ENCODE results near the gene CTNNA3. TPM values are rescaled to one million over a fixed set of nuclear protein-coding genes. Genes with fewer than 3 reads are reported as not detected.

Gene CTNNA3
- total RNA-seq, 4 donors from 2014 or later = 14.3 to 49.5 (median 24.2) TPM

DNA sequence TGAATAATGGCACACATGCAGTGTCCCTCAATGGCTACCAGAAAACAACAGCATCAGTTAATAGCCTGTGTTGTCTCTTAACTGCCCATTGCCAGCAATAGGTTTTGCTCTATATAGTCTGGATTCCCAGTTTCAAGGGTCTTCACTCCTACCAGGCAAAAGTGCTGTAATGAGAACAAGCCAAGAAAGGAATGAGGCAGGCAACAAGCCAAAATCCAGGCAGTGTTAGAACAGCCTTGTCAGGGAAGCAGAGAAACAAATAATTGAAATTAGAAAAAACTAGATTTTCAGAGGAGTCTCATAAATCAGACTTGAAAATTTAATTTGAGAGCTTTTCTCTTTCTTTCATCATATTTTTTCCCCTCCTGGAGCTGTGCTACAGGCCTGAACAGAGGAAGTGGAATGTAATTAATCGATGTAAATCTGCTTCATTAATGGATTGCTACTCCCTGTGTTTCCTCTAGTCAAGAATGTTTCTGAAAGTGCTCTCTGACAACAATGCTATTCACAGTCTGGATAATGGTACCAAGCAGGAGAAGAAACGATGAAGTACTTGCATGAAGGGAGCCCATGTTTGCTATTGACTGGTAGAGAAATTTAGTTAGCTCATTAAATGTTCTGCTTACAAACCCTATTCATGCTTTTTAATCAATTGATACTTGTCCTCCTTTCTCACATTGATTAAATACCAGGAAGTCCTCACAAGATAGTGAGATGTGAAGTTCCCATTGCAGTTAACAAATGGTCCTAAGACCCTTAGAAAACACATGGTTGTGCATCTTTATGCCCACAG lies 972.2 kb downstream of the CTNNA3 start:
- H3K4me3 ChIP-seq = no peak overlapping the region
- no peak for TF ChIP-seq POLR2A (IDR thresholded peaks at IDR 0.05)
- TF ChIP-seq, protein P1, sequence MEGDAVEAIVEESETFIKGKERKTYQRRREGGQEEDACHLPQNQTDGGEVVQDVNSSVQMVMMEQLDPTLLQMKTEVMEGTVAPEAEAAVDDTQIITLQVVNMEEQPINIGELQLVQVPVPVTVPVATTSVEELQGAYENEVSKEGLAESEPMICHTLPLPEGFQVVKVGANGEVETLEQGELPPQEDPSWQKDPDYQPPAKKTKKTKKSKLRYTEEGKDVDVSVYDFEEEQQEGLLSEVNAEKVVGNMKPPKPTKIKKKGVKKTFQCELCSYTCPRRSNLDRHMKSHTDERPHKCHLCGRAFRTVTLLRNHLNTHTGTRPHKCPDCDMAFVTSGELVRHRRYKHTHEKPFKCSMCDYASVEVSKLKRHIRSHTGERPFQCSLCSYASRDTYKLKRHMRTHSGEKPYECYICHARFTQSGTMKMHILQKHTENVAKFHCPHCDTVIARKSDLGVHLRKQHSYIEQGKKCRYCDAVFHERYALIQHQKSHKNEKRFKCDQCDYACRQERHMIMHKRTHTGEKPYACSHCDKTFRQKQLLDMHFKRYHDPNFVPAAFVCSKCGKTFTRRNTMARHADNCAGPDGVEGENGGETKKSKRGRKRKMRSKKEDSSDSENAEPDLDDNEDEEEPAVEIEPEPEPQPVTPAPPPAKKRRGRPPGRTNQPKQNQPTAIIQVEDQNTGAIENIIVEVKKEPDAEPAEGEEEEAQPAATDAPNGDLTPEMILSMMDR (IDR thresholded peaks at IDR 0.05 in 4 of 5, conservative IDR thresholded peaks at IDR 0.05 in 1 of 5) = no peak
- H3K36me3 ChIP-seq = no peaks in the 10 kb centered on the region
- H3K27me3 ChIP-seq = no peaks in the 10 kb centered on the region
- intact Hi-C loops (cut with DNase I; ENCODE audit: low total_unique reads) = no loop called here
- H3K9me3 ChIP-seq = no peaks in the 10 kb centered on the region
- ATAC-seq (no peak), DNase-seq (no peak)
- in situ Hi-C loops (cut with MboI; ENCODE audit: low sequenced_read_pairs in 4 of 4) = no loop called here
- H3K4me1 ChIP-seq = no peaks in the 10 kb centered on the region
- no peak overlapping the region for H3K27ac ChIP-seq

DNA sequence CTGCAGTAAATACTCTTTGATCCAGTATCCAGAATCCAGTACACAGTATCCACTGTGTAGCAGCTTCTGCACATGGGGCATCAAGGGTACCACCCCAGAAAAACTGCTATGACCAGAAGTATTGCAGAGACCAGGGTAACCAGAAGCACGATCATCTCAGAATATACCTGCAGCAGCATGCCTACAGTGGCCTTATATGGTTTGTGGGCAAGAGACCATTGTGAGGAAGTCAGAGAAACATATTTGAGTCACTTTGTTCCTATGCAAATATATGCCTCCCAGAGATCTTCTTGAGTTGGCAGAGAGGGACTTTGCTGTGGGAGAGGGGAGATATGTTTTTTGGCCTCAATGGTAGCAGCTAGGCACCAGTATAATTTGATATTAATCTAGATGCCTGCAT lies 976.5 kb downstream of the CTNNA3 start:
- H3K9me3 ChIP-seq = no peaks in the 10 kb centered on the region
- no peak for ATAC-seq
- in situ Hi-C loops (cut with MboI; ENCODE audit: low sequenced_read_pairs in 4 of 4) = no loop called here
- DNase-seq = no peak
- TF ChIP-seq, protein P1 (IDR thresholded peaks at IDR 0.05 in 4 of 5, conservative IDR thresholded peaks at IDR 0.05 in 1 of 5) = no peak
- no peak for TF ChIP-seq POLR2A (IDR thresholded peaks at IDR 0.05)
- intact Hi-C loops (cut with DNase I; ENCODE audit: low total_unique reads) = no loop called here
- no peak overlapping the region for H3K4me3 ChIP-seq
- no peak overlapping the region for H3K27ac ChIP-seq
- H3K4me1 ChIP-seq = no peaks in the 10 kb centered on the region
- H3K36me3 ChIP-seq = no peaks in the 10 kb centered on the region
- no peaks in the 10 kb centered on the region for H3K27me3 ChIP-seq

DNA sequence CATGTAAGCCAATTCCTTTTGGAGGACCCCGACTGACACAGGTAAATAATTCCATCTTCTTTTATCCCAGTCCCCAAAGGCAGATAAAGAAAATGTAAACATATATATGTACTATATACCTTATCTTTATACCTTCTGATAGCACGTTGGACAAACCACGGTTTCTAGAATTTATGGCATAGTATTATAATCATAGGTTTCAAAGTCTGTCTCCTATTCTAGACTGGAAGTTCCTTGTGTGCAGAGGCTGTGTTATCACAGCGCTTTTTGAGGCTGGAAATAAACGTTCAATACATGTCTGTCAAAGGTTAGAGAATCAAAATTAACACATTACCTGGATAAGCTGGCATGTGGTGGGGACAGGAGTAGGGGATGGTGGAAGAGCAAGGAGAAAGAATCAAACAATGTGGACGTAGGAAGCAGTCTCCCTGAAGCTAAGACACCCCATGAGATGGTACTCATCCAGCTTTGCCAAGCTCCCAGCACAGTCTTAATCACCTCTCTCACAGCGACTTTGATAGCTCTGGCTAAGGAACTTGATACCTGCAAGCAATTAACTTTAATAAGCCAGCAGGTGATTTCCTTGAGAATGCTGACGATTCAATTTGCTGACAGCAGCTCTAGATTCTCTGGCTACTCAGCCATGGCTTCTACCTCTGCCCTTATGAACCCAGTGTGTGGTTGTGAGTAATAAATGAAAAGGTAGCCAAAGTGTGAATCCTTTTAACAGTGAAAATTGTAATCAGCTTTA lies 978.6 kb downstream of the CTNNA3 start:
- in situ Hi-C loops (cut with MboI; ENCODE audit: low sequenced_read_pairs in 4 of 4) (no loop called here), intact Hi-C loops (cut with DNase I; ENCODE audit: low total_unique reads) (no loop called here)
- no peak overlapping the region for H3K4me3 ChIP-seq
- no peak overlapping the region for H3K27ac ChIP-seq
- no peaks in the 10 kb centered on the region for H3K9me3 ChIP-seq
- no peaks in the 10 kb centered on the region for H3K36me3 ChIP-seq
- no peak for DNase-seq
- no peaks in the 10 kb centered on the region for H3K4me1 ChIP-seq
- TF ChIP-seq POLR2A (IDR thresholded peaks at IDR 0.05) = no peak
- TF ChIP-seq, protein P1 (IDR thresholded peaks at IDR 0.05 in 4 of 5, conservative IDR thresholded peaks at IDR 0.05 in 1 of 5) = no peak
- no peak for ATAC-seq
- no peaks in the 10 kb centered on the region for H3K27me3 ChIP-seq

DNA sequence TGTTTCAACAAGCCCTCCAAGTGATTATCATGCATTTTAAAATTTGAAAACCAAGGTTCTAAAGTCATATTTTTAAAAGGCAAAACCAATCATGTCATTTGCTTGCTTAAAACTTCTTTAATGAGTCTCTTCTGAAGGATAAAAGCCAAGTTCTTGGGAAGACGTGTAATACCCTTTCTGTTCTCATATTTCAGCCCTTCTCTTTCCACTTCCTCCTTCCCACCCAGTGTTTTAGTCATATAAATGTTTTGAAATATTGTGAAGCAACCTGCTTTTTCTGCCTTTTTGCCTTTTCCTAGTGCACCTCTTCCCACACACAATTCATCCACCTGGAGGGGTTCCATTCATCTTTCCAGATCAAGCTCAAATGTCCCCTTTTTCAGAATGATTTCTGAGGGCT lies 981.3 kb downstream of the CTNNA3 start:
- no peaks in the 10 kb centered on the region for H3K36me3 ChIP-seq
- in situ Hi-C loops (cut with MboI; ENCODE audit: low sequenced_read_pairs in 4 of 4) = no loop called here
- DNase-seq (no peak), ATAC-seq (no peak)
- no peak overlapping the region for H3K27ac ChIP-seq
- H3K9me3 ChIP-seq = no peaks in the 10 kb centered on the region
- TF ChIP-seq POLR2A (IDR thresholded peaks at IDR 0.05) = no peak
- TF ChIP-seq, protein P1 (IDR thresholded peaks at IDR 0.05 in 4 of 5, conservative IDR thresholded peaks at IDR 0.05 in 1 of 5) = no peak
- no peaks in the 10 kb centered on the region for H3K4me1 ChIP-seq
- intact Hi-C loops (cut with DNase I; ENCODE audit: low total_unique reads) = no loop called here
- H3K4me3 ChIP-seq = no peak overlapping the region
- no peaks in the 10 kb centered on the region for H3K27me3 ChIP-seq
